ENCODE measurements around the gene DUSP6. TPM values are rescaled to one million over a fixed set of nuclear protein-coding genes. Genes with fewer than 3 reads are reported as not detected.
A peak's percentile ranks its signal among the peaks of the same experiment; 100 is the strongest.

DUSP6 gene
- total and polyA plus RNA-seq, 2 of the 13 experiments (the other 11 are each of a cell fraction or from before 2014, with no cell fraction given) = 40.9 to 161 TPM

- peak; percentile 46; the same call in 1 of the 2 replicates for TF ChIP-seq ZNF766 (CRISPR knock-in tag; IDR thresholded peaks at IDR 0.05; ENCODE audit: borderline replicate concordance)
- TF ChIP-seq ZNF276 (CRISPR knock-in tag; IDR thresholded peaks at IDR 0.05; ENCODE audit: low read depth) = no peak
- peak; percentile 30; the same call in 1 of the 2 replicates for TF ChIP-seq MXD4 (CRISPR knock-in tag; IDR thresholded peaks at IDR 0.05)
- no peak for TF ChIP-seq ZNF781 (CRISPR knock-in tag; IDR thresholded peaks at IDR 0.05; ENCODE audit: borderline replicate concordance, not compliant biosample characterization)
- no peak for TF ChIP-seq SOX13 (IDR thresholded peaks at IDR 0.05)
- peak in 1 of 2 experiments; percentile 93; a peak in 2 of 4 replicates for TF ChIP-seq SOX13 (CRISPR knock-in tag; conservative IDR thresholded peaks at IDR 0.05 in 1 of 2, IDR thresholded peaks at IDR 0.05 in 1 of 2)
- peak; percentile 96 for TF ChIP-seq FOXK1 (CRISPR knock-in tag; IDR thresholded peaks at IDR 0.05; ENCODE audit: borderline replicate concordance, low read depth)
- TF ChIP-seq MIER3 (CRISPR knock-in tag; IDR thresholded peaks at IDR 0.05; ENCODE audit: borderline replicate concordance) = peak; percentile 91
- no peak for TF ChIP-seq ZNF607 (CRISPR knock-in tag; IDR thresholded peaks at IDR 0.05; ENCODE audit: borderline replicate concordance)
- no peak for TF ChIP-seq NFATC3 (CRISPR knock-in tag; IDR thresholded peaks at IDR 0.05)
- no peak; the same call in 1 of the 2 replicates for TF ChIP-seq ZNF510 (CRISPR knock-in tag; IDR thresholded peaks at IDR 0.05; ENCODE audit: low read depth)
- peak; percentile 73 for TF ChIP-seq RERE (CRISPR knock-in tag; IDR thresholded peaks at IDR 0.05; ENCODE audit: low read depth)
- TF ChIP-seq ZNF557 (CRISPR knock-in tag; IDR thresholded peaks at IDR 0.05) = no peak
- no peak for TF ChIP-seq ZBTB3 (CRISPR knock-in tag; IDR thresholded peaks at IDR 0.05; ENCODE audit: borderline replicate concordance, low read depth)
- TF ChIP-seq PAWR (CRISPR knock-in tag; IDR thresholded peaks at IDR 0.05; ENCODE audit: borderline replicate concordance) = no peak
- TF ChIP-seq NCOA2 (CRISPR knock-in tag; IDR thresholded peaks at IDR 0.05) = peak; percentile 94
- TF ChIP-seq ASH2L (IDR thresholded peaks at IDR 0.05; ENCODE audit: insufficient read length, low read depth, low read length) = peak; percentile 41
- TF ChIP-seq TFDP1 (CRISPR knock-in tag; IDR thresholded peaks at IDR 0.05; ENCODE audit: borderline replicate concordance) = peak; percentile 54; the same call in 1 of the 2 replicates
Observed at GRCh38 chr12:89390802-89391673, 38.7 kb upstream of the DUSP6 start (continued).
